ENCODE results near the gene MGA.
"Not testable (repeated sequence)": the region's sequence is repeated elsewhere in the genome, so short reads cannot be mapped to it uniquely, and the experiment has no call there.

Gene MGA

GRCh38 chr15:41695750-41696436, 35.7 kb downstream of the MGA start:
- no peaks in the 10 kb centered on the region for H3K27me3 ChIP-seq (ENCODE audit: insufficient read depth, low read length)
- H3K4me1 ChIP-seq (ENCODE audit: insufficient read depth, low read length): peaks cover 3% of the 10 kb centered on the region
- no peak overlapping the region for H3K4me3 ChIP-seq (ENCODE audit: low read length)

DNA sequence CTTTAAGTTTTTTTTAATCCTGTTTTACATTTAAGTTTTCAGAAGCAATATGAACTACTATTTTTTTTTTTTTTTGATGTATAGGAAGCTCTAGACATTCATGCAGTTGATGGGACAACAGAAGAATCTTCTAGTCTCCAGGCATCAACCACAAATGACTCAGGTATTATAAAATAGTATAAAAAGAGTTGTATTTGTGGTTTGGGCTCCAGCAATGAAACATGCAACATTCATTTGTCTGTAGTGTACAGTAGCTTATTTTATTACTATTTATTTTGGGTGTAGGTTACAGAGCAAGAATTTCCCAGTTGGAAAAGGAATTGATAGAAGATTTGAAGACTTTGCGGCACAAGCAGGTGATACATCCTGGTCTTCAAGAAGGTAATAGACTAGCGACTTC, 38.6 kb downstream of the MGA start:
- Histone ChIP-seq H2AFZ (ENCODE audit: low read depth, low read length) (no peak overlapping the region), H3K4me3 (ENCODE audit: low read length) (no peak overlapping the region), H3K36me3 (ENCODE audit: insufficient read depth, low read length) (peaks cover 18% of the 10 kb centered on the region), H3K9me3 (ENCODE audit: low read length) (no peaks in the 10 kb centered on the region), H3K4me1 (ENCODE audit: insufficient read depth, low read length) (no peaks in the 10 kb centered on the region), H3K27me3 (ENCODE audit: insufficient read depth, low read length) (no peaks in the 10 kb centered on the region)

More at GRCh38 chr15:41695750-41696436, 35.7 kb downstream of the MGA start:
- no peak overlapping the region for H2AFZ ChIP-seq (ENCODE audit: low read depth, low read length)
- no peaks in the 10 kb centered on the region for H3K9me3 ChIP-seq (ENCODE audit: low read length)
- peaks cover 12% of the 10 kb centered on the region for H3K36me3 ChIP-seq (ENCODE audit: insufficient read depth, low read length)

GRCh38 chr15:41703120-41703519, 42.9 kb downstream of the MGA start:
- Histone ChIP-seq H3K36me3 (ENCODE audit: insufficient read depth, low read length) (peaks cover 26% of the 10 kb centered on the region), H3K27me3 (ENCODE audit: insufficient read depth, low read length) (no peaks in the 10 kb centered on the region), H3K9me3 (ENCODE audit: low read length) (no peaks in the 10 kb centered on the region), H3K4me1 (ENCODE audit: insufficient read depth, low read length) (no peaks in the 10 kb centered on the region), H3K4me3 (ENCODE audit: low read length) (no peak overlapping the region), H2AFZ (ENCODE audit: low read depth, low read length) (no peak overlapping the region)

DNA sequence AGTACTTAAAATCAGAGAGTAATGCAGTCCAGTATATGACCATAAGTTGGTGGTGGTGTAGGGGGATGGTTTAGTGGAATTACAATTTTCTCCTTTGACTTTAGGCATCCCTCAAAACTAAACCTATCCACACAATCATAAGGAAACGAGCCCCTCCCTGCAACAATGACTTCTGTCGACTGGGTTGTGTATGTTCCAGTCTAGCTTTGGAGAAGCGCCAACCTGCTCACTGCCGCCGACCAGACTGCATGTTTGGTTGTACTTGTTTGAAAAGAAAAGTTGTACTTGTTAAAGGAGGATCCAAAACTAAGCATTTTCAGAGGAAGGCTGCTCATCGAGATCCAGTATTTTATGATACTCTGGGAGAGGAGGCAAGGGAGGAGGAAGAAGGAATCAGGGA, 52.8 kb downstream of the MGA start:
- no peaks in the 10 kb centered on the region for H3K27me3 ChIP-seq (ENCODE audit: insufficient read depth, low read length)
- peaks cover 45% of the 10 kb centered on the region for H3K36me3 ChIP-seq (ENCODE audit: insufficient read depth, low read length)

GRCh38 chr15:41714291-41714690, 54.1 kb downstream of the MGA start:
- H3K36me3 ChIP-seq (ENCODE audit: insufficient read depth, low read length): peaks cover 36% of the 10 kb centered on the region
- no peak overlapping the region for H3K4me3 ChIP-seq (ENCODE audit: low read length)
- no peaks in the 10 kb centered on the region for H3K4me1 ChIP-seq (ENCODE audit: insufficient read depth, low read length)
- H3K27me3 ChIP-seq (ENCODE audit: insufficient read depth, low read length): no peaks in the 10 kb centered on the region
- no peaks in the 10 kb centered on the region for H3K9me3 ChIP-seq (ENCODE audit: low read length)
- no peak overlapping the region for H2AFZ ChIP-seq (ENCODE audit: low read depth, low read length)

More for the DNA sequence above, 52.8 kb downstream of the MGA start:
- H2AFZ ChIP-seq (ENCODE audit: low read depth, low read length): no peak overlapping the region
- H3K4me1 ChIP-seq (ENCODE audit: insufficient read depth, low read length): no peaks in the 10 kb centered on the region
- H3K4me3 ChIP-seq (ENCODE audit: low read length): no peak overlapping the region
- H3K9me3 ChIP-seq (ENCODE audit: low read length): no peaks in the 10 kb centered on the region

DNA sequence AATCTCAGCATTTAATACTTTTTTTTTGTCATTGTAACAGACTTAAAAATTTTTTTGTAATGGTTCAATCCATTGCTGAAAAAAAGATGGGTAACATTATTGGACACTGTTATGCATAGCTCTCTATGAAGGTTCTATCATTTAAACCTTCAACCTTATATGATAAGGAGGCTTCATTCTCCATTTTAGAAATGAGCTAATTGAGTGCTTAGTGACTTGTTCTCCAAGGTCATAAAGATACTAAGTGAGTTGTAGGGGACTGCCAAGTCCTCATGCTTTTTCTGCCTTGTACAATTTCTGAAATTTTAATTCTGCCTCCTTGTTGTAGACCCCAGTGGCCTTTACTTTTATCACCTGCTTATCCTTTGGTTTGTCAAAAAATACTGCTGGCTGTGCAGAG, 56.7 kb downstream of the MGA start:
- no peaks in the 10 kb centered on the region for H3K27me3 ChIP-seq (ENCODE audit: insufficient read depth, low read length)
- no peaks in the 10 kb centered on the region for H3K9me3 ChIP-seq (ENCODE audit: low read length)

DNA sequence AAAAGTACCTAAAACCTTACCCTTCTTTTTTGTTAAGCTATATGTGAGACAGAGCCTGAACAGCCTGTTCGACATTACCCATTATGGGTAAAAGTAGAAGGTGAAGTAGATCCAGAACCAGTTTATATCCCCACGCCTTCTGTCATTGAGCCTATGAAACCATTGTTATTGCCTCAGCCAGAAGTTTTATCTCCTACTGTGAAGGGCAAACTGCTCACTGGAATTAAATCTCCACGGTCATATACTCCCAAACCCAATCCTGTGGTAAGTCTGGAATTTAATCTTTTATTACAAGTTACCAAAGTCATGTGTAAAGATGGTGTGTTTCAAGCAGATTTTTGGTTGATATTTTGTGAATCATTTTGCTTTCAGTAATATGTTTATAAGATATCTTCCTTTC, 66.9 kb downstream of the MGA start:
- no peaks in the 10 kb centered on the region for H3K4me1 ChIP-seq (ENCODE audit: insufficient read depth, low read length)
- no peak overlapping the region for H2AFZ ChIP-seq (ENCODE audit: low read depth, low read length)
- no peak overlapping the region for H3K4me3 ChIP-seq (ENCODE audit: low read length)
- no peaks in the 10 kb centered on the region for H3K9me3 ChIP-seq (ENCODE audit: low read length)
- peaks cover 22% of the 10 kb centered on the region for H3K36me3 ChIP-seq (ENCODE audit: insufficient read depth, low read length)
- no peaks in the 10 kb centered on the region for H3K27me3 ChIP-seq (ENCODE audit: insufficient read depth, low read length)

More for the DNA sequence above, 56.7 kb downstream of the MGA start:
- H3K4me3 ChIP-seq (ENCODE audit: low read length): no peak overlapping the region
- H2AFZ ChIP-seq (ENCODE audit: low read depth, low read length): no peak overlapping the region
- peaks cover 18% of the 10 kb centered on the region for H3K36me3 ChIP-seq (ENCODE audit: insufficient read depth, low read length)
- H3K4me1 ChIP-seq (ENCODE audit: insufficient read depth, low read length): no peaks in the 10 kb centered on the region

- not testable (repeated sequence) for H3K4me3 ChIP-seq (ENCODE audit: low read length); H3K4me1 ChIP-seq (ENCODE audit: insufficient read depth, low read length); H2AFZ ChIP-seq (ENCODE audit: low read depth, low read length); H3K27me3 ChIP-seq (ENCODE audit: insufficient read depth, low read length); H3K9me3 ChIP-seq (ENCODE audit: low read length)
- peaks cover 24% of the 10 kb centered on the region for H3K36me3 ChIP-seq (ENCODE audit: insufficient read depth, low read length)
Observed at GRCh38 chr15:41728061-41728460, 67.9 kb downstream of the MGA start.

- H2AFZ ChIP-seq (ENCODE audit: low read depth, low read length): no peak overlapping the region
- H3K4me3 ChIP-seq (ENCODE audit: low read length): no peak overlapping the region
- peaks cover 44% of the 10 kb centered on the region for H3K36me3 ChIP-seq (ENCODE audit: insufficient read depth, low read length)
- H3K27me3 ChIP-seq (ENCODE audit: insufficient read depth, low read length): no peaks in the 10 kb centered on the region
- H3K4me1 ChIP-seq (ENCODE audit: insufficient read depth, low read length): no peaks in the 10 kb centered on the region
- H3K9me3 ChIP-seq (ENCODE audit: low read length): no peaks in the 10 kb centered on the region
Observed at GRCh38 chr15:41730543-41730942, 70.3 kb downstream of the MGA start.

DNA sequence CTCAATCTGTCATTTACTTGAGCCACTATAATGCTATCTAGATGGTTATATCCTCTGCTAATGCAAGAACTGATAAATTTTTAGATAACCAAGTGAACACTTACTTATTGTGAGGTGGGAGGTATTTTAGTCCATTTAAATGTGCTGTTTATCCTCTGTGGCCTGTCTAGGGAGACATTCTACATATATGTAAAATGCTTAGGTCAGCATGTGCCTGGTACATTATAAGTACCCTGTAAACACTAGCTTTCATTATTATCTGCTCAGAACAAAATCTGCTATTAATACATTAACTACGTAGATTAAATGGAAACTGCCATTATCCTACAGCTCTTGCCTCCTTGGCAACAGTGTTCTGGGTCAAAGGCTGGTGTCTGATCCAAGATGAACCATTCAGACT, 72.3 kb downstream of the MGA start:
- Histone ChIP-seq H3K4me1 (ENCODE audit: insufficient read depth, low read length) (no peaks in the 10 kb centered on the region), H3K9me3 (ENCODE audit: low read length) (no peaks in the 10 kb centered on the region), H2AFZ (ENCODE audit: low read depth, low read length) (no peak overlapping the region), H3K36me3 (ENCODE audit: insufficient read depth, low read length) (peaks cover 56% of the 10 kb centered on the region), H3K4me3 (ENCODE audit: low read length) (no peak overlapping the region), H3K27me3 (ENCODE audit: insufficient read depth, low read length) (no peaks in the 10 kb centered on the region)

GRCh38 chr15:41734079-41734478, 73.9 kb downstream of the MGA start:
- no peaks in the 10 kb centered on the region for H3K4me1 ChIP-seq (ENCODE audit: insufficient read depth, low read length)
- H3K27me3 ChIP-seq (ENCODE audit: insufficient read depth, low read length): no peaks in the 10 kb centered on the region
- H3K4me3 ChIP-seq (ENCODE audit: low read length): no peak overlapping the region
- H2AFZ ChIP-seq (ENCODE audit: low read depth, low read length): no peak overlapping the region
- H3K9me3 ChIP-seq (ENCODE audit: low read length): no peaks in the 10 kb centered on the region
- H3K36me3 ChIP-seq (ENCODE audit: insufficient read depth, low read length): peaks cover 61% of the 10 kb centered on the region

DNA sequence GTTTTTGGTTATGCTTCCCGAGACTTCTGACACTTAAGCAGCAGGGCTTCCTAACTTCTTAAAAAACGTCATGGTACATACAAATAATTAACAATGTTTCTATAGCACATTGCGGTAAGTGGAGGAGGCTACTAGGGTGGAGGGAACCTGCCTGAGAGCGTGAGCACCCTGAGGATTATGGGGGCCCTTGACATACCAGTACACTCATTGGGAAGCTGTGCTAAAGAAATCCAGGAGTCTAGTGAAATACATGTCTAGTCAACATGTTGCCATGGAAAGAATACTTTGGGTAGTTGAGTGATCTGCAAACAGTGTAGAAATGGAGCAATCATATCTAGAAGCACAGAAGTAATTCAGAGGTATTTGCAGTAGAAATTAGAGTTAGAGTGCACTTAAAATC, 74.8 kb downstream of the MGA start:
- Histone ChIP-seq H3K4me1 (ENCODE audit: insufficient read depth, low read length) (no peaks in the 10 kb centered on the region), H3K27me3 (ENCODE audit: insufficient read depth, low read length) (no peaks in the 10 kb centered on the region), H3K9me3 (ENCODE audit: low read length) (no peaks in the 10 kb centered on the region), H2AFZ (ENCODE audit: low read depth, low read length) (no peak overlapping the region), H3K4me3 (ENCODE audit: low read length) (no peak overlapping the region), H3K36me3 (ENCODE audit: insufficient read depth, low read length) (peaks cover 60% of the 10 kb centered on the region)

DNA sequence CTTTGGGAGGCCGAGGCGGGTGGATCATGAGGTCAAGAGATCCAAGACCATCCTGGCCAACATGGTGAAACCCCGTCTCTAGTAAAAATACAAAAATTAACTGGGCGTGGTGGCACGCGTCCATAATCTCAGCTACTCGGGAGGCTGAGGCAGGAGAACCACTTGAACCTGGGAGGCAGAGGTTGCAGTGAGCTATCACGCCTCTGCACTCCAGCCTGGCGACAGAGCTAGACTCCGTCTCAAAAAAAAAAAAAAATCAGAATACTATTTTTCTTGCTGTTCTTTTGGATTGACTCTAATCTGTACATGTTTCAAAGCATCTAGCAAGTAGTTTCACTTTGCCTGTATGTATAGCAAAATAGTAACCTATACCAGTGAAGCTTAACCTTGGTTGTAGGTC, 75.3 kb downstream of the MGA start:
- peaks cover 60% of the 10 kb centered on the region for H3K36me3 ChIP-seq (ENCODE audit: insufficient read depth, low read length)
- H3K27me3 ChIP-seq (ENCODE audit: insufficient read depth, low read length); H3K9me3 ChIP-seq (ENCODE audit: low read length); H3K4me1 ChIP-seq (ENCODE audit: insufficient read depth, low read length); H3K4me3 ChIP-seq (ENCODE audit: low read length); H2AFZ ChIP-seq (ENCODE audit: low read depth, low read length): not testable (repeated sequence)

GRCh38 chr15:41746802-41747201, 86.6 kb downstream of the MGA start:
- no peaks in the 10 kb centered on the region for H3K27me3 ChIP-seq (ENCODE audit: insufficient read depth, low read length)
- H3K4me3 ChIP-seq (ENCODE audit: low read length): no peak overlapping the region
- peaks cover 37% of the 10 kb centered on the region for H3K36me3 ChIP-seq (ENCODE audit: insufficient read depth, low read length)
- no peak overlapping the region for H2AFZ ChIP-seq (ENCODE audit: low read depth, low read length)
- peaks cover 2% of the 10 kb centered on the region for H3K9me3 ChIP-seq (ENCODE audit: low read length)
- no peaks in the 10 kb centered on the region for H3K4me1 ChIP-seq (ENCODE audit: insufficient read depth, low read length)

Data from neuron (in vitro differentiated cells).